Panc1 (cell line): Measurements from ENCODE around the gene HELT. TPM values are rescaled to one million over a fixed set of nuclear protein-coding genes. Genes with fewer than 3 reads are reported as not detected.

ENCODE experiments used
- ATAC-seq: fragments of 200-7000 bp; cut with Tn5 transposase; 2 replicates; pipeline ENCODE4 v1.9.1; 2020; ENCODE audit warnings: mild to moderate bottlenecking, moderate library complexity
- BruUV-seq: library from RNA; stranded (reverse); fragments of 400-500 nt; replicated peaks from 2 replicates; lab custom pipeline; 2021; lab: Mats Ljungman, UMichigan
- CTCF ChIA-PET: fragments of 300-600 bp; sonication (Branson Sonifier 250); formaldehyde crosslinking; loops from one replicate; lab custom pipeline; 2022; ENCODE audit warnings: antibody characterized with exemption; lab: Charles Lee
- POLR2A ChIA-PET: fragments of 300-600 bp; sonication (Branson Sonifier 250); formaldehyde crosslinking; loops from one replicate; lab custom pipeline; 2022; ENCODE audit warnings: antibody characterized with exemption; lab: Charles Lee
- DNase-seq: peaks from one replicate; pipeline ENCODE4 v3.0.0-alpha.2; 2010; ENCODE audit warnings: low read depth, low spot score
- H3K27ac ChIP-seq: 2 replicates; pipeline ENCODE4 v1.5.1; 2011; ENCODE audit warnings: mild to moderate bottlenecking, low read length, inconsistent platforms
- H3K27me3 ChIP-seq: fragments of 200-500 bp; sonication (Bioruptor generic); 2 replicates; pipeline ENCODE4 v1.6.0; 2014; ENCODE audit warnings: low read length, inconsistent platforms; ENCODE audit not compliant: control insufficient read depth, insufficient read depth
- H3K36me3 ChIP-seq: fragments of 200-500 bp; sonication (Bioruptor generic); 2 replicates; pipeline ENCODE4 v1.5.1; 2014; ENCODE audit warnings: inconsistent platforms, mild to moderate bottlenecking, low read length, moderate library complexity; ENCODE audit not compliant: control insufficient read depth, insufficient read depth
- H3K4me1 ChIP-seq: 2 replicates; pipeline ENCODE4 v1.5.1; 2011; ENCODE audit warnings: inconsistent platforms, mild to moderate bottlenecking, low read length, moderate library complexity; ENCODE audit not compliant: control insufficient read depth, insufficient read depth
- H3K4me3 ChIP-seq, 2 experiments: 2 replicates each; pipeline ENCODE4 v1.5.1; 2011 to 2012; ENCODE audit warnings: low read depth in 2 of 2, low read length in 2 of 2, mild to moderate bottlenecking in 2 of 2, inconsistent platforms in 1 of 2, moderate library complexity in 1 of 2
- H3K9me3 ChIP-seq: fragments of 200-500 bp; sonication (Bioruptor generic); 2 replicates; pipeline ENCODE4 v1.5.1; 2014; ENCODE audit warnings: low read depth, mild to moderate bottlenecking, inconsistent platforms, low read length, moderate library complexity; ENCODE audit not compliant: control insufficient read depth, insufficient read depth
- CTCF ChIP-seq: fragments of 450-650 bp; IDR thresholded peaks from 2 replicates; pipeline ENCODE4 v1.5.1; 2017; ENCODE audit warnings: mild to moderate bottlenecking
- POLR2AphosphoS5 ChIP-seq: IDR thresholded peaks from 2 replicates; pipeline ENCODE4 v1.6.1; 2012; ENCODE audit warnings: mild to moderate bottlenecking, low read depth, low read length, moderate library complexity
- REST ChIP-seq, 2 experiments: IDR thresholded peaks; 2 replicates each; pipeline ENCODE4 v1.6.1; 2011 to 2012; ENCODE audit warnings: low read depth in 2 of 2, control low read depth in 1 of 2, low read length in 1 of 2, mild to moderate bottlenecking in 1 of 2, moderate library complexity in 1 of 2; ENCODE audit not compliant: insufficient read depth in 1 of 2
- SIN3A ChIP-seq: IDR thresholded peaks from 2 replicates; pipeline ENCODE4 v1.6.1; 2012; ENCODE audit warnings: low read depth, mild to moderate bottlenecking, low read length, moderate library complexity, borderline replicate concordance; ENCODE audit not compliant: insufficient read depth
- TCF7L2 ChIP-seq: IDR thresholded peaks from 2 replicates; pipeline ENCODE4 v1.6.1; 2011; ENCODE audit warnings: mild to moderate bottlenecking, low read depth, low read length, inconsistent platforms
- in situ Hi-C: cut with HindIII; loops from 2 replicates; pipeline ENCODE4 v1.10.0; 2016; ENCODE audit warnings: low sequenced_read_pairs, low pct_unique_long_range_greater_than_20kb
- intact Hi-C: fragments of 100-400 bp; cut with micrococcal nuclease; formaldehyde crosslinking; loops from one replicate; pipeline ENCODE4 v1.10.0; 2022; ENCODE audit not compliant: unreplicated experiment
- total RNA-seq: library from RNA; stranded (reverse); gene quantifications from one replicate; pipeline ENCODE4 v1.2.1, GENCODE V29; 2021; ENCODE audit not compliant: unreplicated experiment

HELT gene
- total RNA-seq, 1 experiment from 2014 or later, result not detected

- BruUV-seq, result no TSS peak
- CTCF ChIA-PET, result no interaction called here
- ATAC-seq, result no peak
- no peak for DNase-seq
- Histone ChIP-seq H3K9me3 (no peaks in the 10 kb centered on the region), H3K4me1 (no peaks in the 10 kb centered on the region), H3K4me3 (no peak overlapping the region), H3K27ac (no peak overlapping the region), H3K36me3 (no peaks in the 10 kb centered on the region), H3K27me3 (no peaks in the 10 kb centered on the region)
- intact Hi-C loops, result no loop called here
- POLR2A ChIA-PET, result no interaction called here
- in situ Hi-C loops, result no loop called here
- no peak for TF ChIP-seq SIN3A
- no peak for TF ChIP-seq CTCF
- no peak for TF ChIP-seq TCF7L2
- TF ChIP-seq REST (IDR thresholded peaks at IDR 0.05; ENCODE audit: insufficient read depth in 1 of 2, low read depth in 2 of 2, low read length in 1 of 2), result no peak
- no peak for TF ChIP-seq POLR2AphosphoS5
Observed at GRCh38 chr4:185036019-185036418, 17.7 kb downstream of the HELT start.

- no peaks in the 10 kb centered on the region for H3K4me1 ChIP-seq
- POLR2A ChIA-PET, result no interaction called here
- no peaks in the 10 kb centered on the region for H3K27me3 ChIP-seq
- intact Hi-C loops (no loop called here), in situ Hi-C loops (no loop called here)
- H3K9me3 ChIP-seq, result no peaks in the 10 kb centered on the region
- CTCF ChIA-PET, result no interaction called here
- no peak overlapping the region for H3K4me3 ChIP-seq
- no TSS peak for BruUV-seq
- TF ChIP-seq CTCF (no peak), SIN3A (no peak), POLR2AphosphoS5 (no peak), TCF7L2 (no peak)
- ATAC-seq (no peak), DNase-seq (no peak)
- no peaks in the 10 kb centered on the region for H3K36me3 ChIP-seq
- H3K27ac ChIP-seq, result no peak overlapping the region
Observed at GRCh38 chr4:185036842-185037241, 18.6 kb downstream of the HELT start.
